Hypothalamus (tissue), 51 donors: ENCODE data around the gene MACO1.

ENCODE experiments used
- DNase-seq, 51 donors: peaks; one replicate each; lab custom pipeline; 2025; lab: John Stamatoyannopoulos, UW

The MACO1 gene

DNA sequence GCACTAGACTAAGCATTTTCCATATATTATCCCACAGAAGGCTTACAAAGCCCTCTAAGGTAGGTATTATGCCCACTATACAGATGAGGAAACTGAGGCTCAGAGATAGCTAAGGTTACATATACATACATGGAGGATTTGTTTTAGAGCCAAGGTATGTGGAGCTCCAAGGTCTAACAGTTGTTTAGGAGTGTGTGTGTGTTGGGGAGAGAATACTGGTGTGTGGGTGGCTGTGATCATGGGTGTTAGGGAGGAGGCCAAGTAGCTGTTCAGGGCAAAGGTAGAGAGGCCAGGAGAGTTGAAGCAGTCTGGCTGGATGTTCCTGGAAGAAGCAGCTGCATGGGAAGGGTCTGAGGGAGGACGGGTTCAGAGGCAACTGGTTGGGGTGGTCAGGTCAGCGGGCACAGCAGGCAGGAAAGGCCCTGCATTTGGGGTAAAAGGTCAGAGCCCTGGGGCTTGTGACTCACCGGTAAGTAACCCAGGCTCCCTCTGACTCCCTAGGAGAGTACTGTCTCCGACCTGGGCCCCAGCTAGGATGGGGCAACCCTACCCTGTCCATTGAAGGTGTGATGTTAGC is 107.6 kb downstream of the MACO1 start:
- DNase-seq, result no peak

DNA sequence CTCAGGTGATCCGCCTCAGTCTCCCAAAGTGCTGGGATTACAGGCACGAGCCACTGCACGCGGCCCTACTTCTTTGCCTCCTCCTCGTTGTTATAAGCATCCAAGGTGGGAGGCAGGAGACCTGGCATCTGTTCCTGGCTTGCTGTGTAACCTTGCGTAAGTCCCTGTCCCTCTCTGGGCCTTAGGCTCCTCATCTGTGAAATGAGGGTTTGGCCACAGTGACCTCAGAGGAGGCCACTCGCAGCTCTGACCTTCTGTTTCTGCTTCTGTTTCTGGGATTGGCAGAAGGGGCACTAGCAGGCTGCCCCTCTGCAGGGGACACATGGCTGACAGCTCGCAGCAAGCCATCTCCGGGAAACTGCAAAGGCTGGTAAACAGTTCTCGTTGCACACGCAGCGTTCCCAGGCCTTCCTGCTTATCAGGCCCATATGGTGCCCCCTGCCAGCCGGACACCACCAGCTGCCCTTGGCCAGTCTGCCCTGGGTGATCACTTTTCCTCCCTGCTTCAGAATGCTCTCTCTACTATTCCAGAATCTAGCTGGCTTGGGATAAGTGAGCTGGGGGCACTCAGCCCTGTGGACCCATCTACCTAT is 110.1 kb downstream of the MACO1 start:
- no peak for DNase-seq

DNA sequence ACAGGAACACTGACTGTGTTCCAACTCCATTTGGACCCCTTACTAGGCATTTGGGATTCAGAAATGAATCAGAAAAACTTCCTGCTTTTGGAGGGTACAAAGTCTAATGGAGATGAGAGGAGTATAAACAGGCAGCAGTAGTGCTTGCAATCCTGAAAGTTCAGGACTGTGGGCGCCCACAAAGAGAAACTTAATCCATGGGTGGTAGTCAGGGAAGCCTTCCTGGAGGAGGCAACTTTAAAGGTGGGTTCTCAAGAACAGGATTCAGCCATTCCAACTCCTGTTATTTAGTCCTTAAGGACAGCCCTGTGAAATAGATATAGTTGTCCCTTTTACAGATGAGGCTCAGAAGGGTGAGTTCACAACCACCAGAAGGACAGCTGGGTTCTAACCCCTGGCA is 110.7 kb downstream of the MACO1 start:
- no peak for DNase-seq

- peak in 2 of 51 donors; percentile 16 to 25 for DNase-seq
These were observed 111.4 kb downstream of the MACO1 start for GRCh38 chr1:25541889-25542658.

DNA sequence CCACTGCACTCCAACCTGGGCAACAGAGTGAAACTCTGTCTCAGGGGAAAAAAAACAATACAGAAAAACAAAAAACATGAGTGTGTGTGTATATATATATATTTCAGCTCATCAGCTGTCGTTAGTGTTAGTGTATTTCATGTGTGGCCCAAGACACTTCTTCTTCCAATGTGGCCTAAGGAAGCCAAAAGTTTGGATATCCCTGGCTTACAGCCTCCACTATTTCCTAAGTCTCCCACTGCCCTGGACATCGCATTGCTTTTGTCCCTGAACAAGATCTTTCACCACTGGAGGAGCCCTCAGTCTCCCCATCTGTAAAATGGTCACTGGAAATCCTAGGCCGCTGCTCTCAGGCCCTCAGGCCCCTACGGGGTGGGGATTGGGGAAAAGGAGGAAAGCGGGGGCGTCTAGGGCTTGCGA is 112.3 kb downstream of the MACO1 start:
- no peak for DNase-seq

DNA sequence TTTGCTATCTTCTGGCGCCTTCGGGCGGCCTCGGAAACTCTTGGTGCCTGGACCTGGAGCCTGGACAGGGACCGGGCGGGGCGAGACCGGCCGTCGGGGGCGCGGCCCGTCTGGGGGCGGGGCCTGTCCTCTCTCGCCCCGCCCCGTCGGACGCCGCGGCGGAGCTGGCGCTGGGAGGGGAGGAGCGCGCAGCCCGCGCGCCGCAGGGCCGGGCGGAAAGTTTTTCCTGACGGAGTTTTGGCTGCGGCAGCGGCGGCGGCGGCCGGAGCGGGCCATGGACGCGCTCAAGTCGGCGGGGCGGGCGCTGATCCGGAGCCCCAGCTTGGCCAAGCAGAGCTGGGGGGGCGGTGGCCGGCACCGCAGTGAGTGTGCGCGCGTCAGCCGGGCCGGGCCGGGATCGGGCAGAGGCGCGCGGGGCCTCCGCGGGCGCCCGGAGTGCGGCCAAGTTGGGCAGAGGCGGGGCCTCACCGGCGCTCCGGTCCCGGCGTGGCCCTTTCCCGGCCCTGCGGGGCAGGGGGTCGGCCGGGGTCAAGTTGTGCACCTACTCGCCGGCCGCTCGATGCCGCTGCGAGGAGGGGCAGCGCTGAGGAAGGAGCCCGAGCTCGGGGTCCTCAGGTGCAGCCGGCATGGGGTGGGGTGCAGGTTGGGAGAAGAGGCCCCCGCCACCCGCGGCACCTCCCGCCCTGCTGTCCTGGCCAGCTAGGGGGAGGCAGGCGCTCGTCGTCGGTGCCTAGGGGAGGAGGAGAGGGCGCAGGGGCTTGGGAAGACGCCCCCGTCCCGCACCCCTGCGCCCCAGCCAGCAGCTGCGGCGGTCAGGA is 112.9 kb downstream of the MACO1 start, which contains the start of gene LDLRAP1:
Gene LDLRAP1 (plus strand): TSS at position 182 of the 818 bp plus-strand sequence. CDS start 93 bp downstream, at position 275.
- peak in 44 of 51 donors; percentile 21 to 84 (median 54) for DNase-seq

- no peak for DNase-seq
These were observed 113.6 kb downstream of the MACO1 start for GRCh38 chr1:25544243-25544764.

- peak in 34 of 51 donors; percentile 19 to 78 (median 48) for DNase-seq
These were observed 114.1 kb downstream of the MACO1 start for GRCh38 chr1:25544819-25545218.

GRCh38 chr1:25545767-25546166 is 115.1 kb downstream of the MACO1 start:
- DNase-seq, result no peak

- no peak for DNase-seq
These were observed 115.5 kb downstream of the MACO1 start for GRCh38 chr1:25546193-25546592.

DNA sequence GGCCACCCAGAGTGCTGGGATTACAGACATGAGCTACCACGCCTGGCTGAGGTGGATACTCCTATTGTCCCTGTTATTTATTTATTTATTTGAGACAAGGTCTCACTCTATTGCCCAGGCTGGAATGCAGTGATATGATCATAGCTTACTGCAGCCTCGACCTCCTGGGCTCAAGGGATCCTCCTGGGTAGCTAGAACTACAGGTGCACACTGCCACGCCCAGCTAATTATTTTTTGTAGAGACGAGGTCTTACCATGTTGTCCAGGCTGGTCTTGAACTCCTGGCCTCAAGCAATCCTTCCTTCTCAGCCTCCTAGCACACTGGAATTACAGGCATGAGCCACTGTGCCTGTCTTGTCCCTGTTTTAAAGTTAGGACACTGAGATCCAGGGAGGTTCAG is 117.9 kb downstream of the MACO1 start:
- no peak for DNase-seq

DNA sequence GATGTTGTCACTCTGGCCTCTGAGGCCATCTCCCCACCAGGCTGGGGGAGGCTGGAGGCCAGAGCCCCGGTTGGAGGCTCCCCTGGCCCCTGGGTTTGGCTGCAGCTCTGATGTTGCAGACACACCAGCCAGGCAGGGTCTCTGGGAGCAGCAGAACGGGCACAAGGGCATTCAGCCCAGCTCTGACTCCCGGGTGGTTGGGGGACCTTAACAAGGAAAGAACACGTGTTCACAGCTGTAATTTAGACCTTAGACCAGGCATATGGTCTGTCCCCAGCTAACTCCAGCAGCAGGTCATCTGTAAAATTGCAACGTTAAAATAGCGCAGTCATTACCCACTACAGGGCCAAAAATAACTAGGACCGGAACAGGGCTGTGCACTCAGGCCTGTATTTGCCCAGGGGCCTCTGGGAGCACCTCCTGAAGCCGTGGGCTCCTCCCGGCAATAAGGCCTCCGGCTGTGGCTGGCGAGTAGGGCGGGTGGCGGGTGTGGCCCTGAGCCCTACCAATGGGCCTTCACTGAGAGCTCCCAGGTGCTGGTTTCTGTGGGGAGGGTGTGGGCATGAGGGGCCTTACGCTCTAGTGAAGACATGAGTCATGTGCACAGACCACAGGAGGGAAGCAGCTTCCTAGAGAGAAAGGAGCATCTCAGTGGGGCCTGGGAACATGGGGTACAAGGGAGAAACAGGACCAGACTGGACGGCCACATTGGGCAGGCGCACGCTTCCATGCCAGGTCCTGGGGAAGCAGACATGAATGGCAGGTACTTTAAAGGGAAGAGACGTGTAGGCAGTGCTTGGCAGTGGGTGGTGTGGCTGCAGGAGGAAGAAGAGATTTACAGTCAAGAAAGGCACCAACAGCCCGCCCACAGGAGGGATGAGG is 118.8 kb downstream of the MACO1 start:
- no peak for DNase-seq
